Measurements from ENCODE around the gene BMERB1. TPM values are rescaled to one million over a fixed set of nuclear protein-coding genes. Genes with fewer than 3 reads are reported as not detected.
"Not testable (repeated sequence)": the region's sequence is repeated elsewhere in the genome, so short reads cannot be mapped to it uniquely, and the experiment has no call there.

BMERB1 gene
- total and polyA plus RNA-seq, 9 of the 15 experiments (the other 6 are each of a cell fraction or from before 2014, with no cell fraction given) = 0.29 to 2.9 (median 0.94) TPM

DNA sequence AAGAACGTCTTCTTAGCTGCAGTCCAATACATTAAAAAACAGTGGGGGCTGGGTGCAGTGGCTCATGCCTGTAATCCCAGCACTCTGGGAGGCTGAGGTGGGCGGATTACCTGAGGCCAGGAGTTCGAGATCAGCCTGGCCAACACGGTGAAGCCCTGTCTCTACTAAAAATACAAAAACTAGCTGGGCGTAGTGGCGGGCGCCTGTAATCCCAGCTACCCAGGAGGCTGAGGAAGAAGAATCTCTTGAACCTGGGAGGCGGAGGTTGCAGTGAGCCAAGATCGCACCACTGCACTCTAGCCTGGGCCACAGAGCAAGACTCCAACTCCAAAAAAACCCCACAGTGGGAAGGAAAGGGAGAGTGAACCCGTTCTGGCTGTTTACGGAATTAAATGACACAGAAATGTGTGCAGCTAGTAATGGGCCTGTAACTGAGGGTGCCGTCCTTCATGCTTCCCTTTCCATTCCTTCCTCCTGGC lies 172.9 kb downstream of the BMERB1 start:
- intact Hi-C loops (cut with micrococcal nuclease); H3K4me1 ChIP-seq (replicated peaks in 1 of 2; ENCODE audit: control insufficient read depth in 2 of 2, insufficient read depth in 2 of 2, low read length in 2 of 2); in situ Hi-C loops (cut with MboI); H3K79me2 ChIP-seq (ENCODE audit: control insufficient read depth, insufficient read depth, low read length); FAIRE-seq; H3K4me3 ChIP-seq; H3K9me1 ChIP-seq (ENCODE audit: control insufficient read depth, insufficient read depth, low read length); H4K20me1 ChIP-seq (replicated peaks; ENCODE audit: control insufficient read depth, insufficient read depth, low read length); H3K27ac ChIP-seq (ENCODE audit: extremely low read depth, low read depth, low read length); CTCF ChIA-PET (ENCODE audit: low intra/inter-chr PET ratio); H3K9ac ChIP-seq (ENCODE audit: insufficient read depth in 1 of 2, low read depth in 2 of 2, low read length in 2 of 2); H3K27me3 ChIP-seq (ENCODE audit: control insufficient read depth in 2 of 2, insufficient read depth in 2 of 2, low read length in 2 of 2); ATAC-seq; H3K9me3 ChIP-seq (replicated peaks; ENCODE audit: control insufficient read depth, insufficient read depth, low read depth, low read length); H2AFZ ChIP-seq (ENCODE audit: low read depth, low read length); BruUV-seq (replicated peaks); H3K4me2 ChIP-seq (ENCODE audit: insufficient read depth, low read length); DNase-seq (ENCODE audit: extremely low read depth in 1 of 4, low spot score in 3 of 4): not testable (repeated sequence)
- H3K36me3 ChIP-seq (ENCODE audit: control insufficient read depth, insufficient read depth, low read length) = peaks cover 65% of the 10 kb centered on the region
- POLR2A ChIA-PET = interaction anchor here (0.6 kb wide), 1 partner anchor 43 kb away, joined by 4 read pairs; no protein-coding TSS in a partner anchor
- WGBS (ENCODE audit: insufficient coverage, low coverage, missing lambda C conversion rate) = 83% methylated on average over 9 of the region's 12 CpGs

DNA sequence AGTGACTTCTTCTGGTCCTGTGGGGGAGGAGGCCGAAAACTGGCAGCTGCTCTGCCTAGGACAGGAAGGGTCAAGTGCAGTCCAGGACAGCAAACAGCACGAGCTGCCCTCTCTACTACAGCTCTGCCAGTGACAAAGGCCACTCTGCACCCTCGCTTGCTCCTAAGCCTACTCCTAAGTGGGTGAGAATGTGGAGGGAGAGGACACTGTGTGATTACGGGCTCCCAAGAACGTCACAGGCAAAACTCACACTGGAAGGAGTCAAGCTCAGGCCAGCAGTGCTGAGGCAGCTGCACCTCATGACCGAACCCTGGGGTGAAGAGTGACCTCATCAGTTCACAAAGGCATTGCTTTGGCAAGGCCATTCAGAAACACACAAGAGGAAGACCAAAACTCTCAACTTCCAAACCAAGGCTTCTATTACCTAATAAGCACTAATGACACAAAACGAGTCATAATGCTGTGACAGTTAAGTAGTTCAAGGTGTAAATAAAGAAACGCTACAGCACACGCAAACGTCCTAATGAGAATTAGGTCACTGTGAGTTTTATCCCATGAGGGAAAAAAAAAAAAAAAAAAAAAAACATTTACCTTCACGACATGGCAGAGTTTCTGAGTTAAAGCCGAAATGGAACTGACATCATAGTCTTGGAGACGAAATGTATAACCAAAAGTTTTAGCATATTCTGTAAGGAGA lies 173.5 kb downstream of the BMERB1 start:
- BruUV-seq (replicated peaks) = no TSS peak
- peaks cover 65% of the 10 kb centered on the region for H3K36me3 ChIP-seq (ENCODE audit: control insufficient read depth, insufficient read depth, low read length)
- H2AFZ ChIP-seq (ENCODE audit: low read depth, low read length) = no peak overlapping the region
- FAIRE-seq (peak; percentile 29), DNase-seq (ENCODE audit: extremely low read depth in 1 of 4, low spot score in 3 of 4) (no peak), ATAC-seq (no peak)
- TF ChIP-seq MIER1 (IDR thresholded peaks at IDR 0.05; ENCODE audit: low read depth) (no peak), MYBL2 (IDR thresholded peaks at IDR 0.05; ENCODE audit: low read depth) (no peak), MYBL2 (CRISPR knock-in tag; IDR thresholded peaks at IDR 0.05; ENCODE audit: borderline replicate concordance) (no peak), U2AF2 (optimal IDR thresholded peaks at IDR 0.05; ENCODE audit: low read depth, low read length) (no peak), MCM3 (IDR thresholded peaks at IDR 0.05) (no peak), CEBPG (CRISPR knock-in tag; IDR thresholded peaks at IDR 0.05) (no peak), CEBPG (tag; conservative IDR thresholded peaks at IDR 0.05 in 1 of 2, IDR thresholded peaks at IDR 0.05 in 1 of 2) (0 out of 4 replicates have a peak, but pooled peaks of 1 of the 2 experiments have one; percentile 2), NCOA2 (IDR thresholded peaks at IDR 0.05; ENCODE audit: partially characterized antibody in 2 of 2) (peak in 1 of 2 experiments; percentile 18), STAT5B (CRISPR knock-in tag; IDR thresholded peaks at IDR 0.05) (no peak), NR2C2 (CRISPR knock-in tag; IDR thresholded peaks at IDR 0.05) (no peak), NR2C2 (tag; IDR thresholded peaks at IDR 0.05) (0 out of 2 replicates have a peak, but pooled peaks have one; percentile 14)
- TF ChIP-seq, protein P1, sequence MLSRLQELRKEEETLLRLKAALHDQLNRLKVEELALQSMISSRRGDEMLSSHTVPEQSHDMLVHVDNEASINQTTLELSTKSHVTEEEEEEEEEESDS (CRISPR knock-in tag; IDR thresholded peaks at IDR 0.05) = no peak
- in situ Hi-C loops (cut with MboI) = no loop called here
- no peaks in the 10 kb centered on the region; a peak in 3 of 5 replicates for H3K4me1 ChIP-seq (replicated peaks in 1 of 2; ENCODE audit: control insufficient read depth in 2 of 2, insufficient read depth in 2 of 2, low read length in 2 of 2)
- intact Hi-C loops (cut with micrococcal nuclease) = no loop called here
- H4K20me1 ChIP-seq (replicated peaks; ENCODE audit: control insufficient read depth, insufficient read depth, low read length) = no peaks in the 10 kb centered on the region
- no peaks in the 10 kb centered on the region for H3K9me3 ChIP-seq (replicated peaks; ENCODE audit: control insufficient read depth, insufficient read depth, low read depth, low read length)
- H3K27me3 ChIP-seq (ENCODE audit: control insufficient read depth in 2 of 2, insufficient read depth in 2 of 2, low read length in 2 of 2) = no peaks in the 10 kb centered on the region
- POLR2A ChIA-PET = interaction anchor here (0.5 to 1.1 kb wide), 2 partner anchors 17 to 42 kb away, joined by 3 read pairs; no protein-coding TSS in a partner anchor
- H3K9ac ChIP-seq (ENCODE audit: insufficient read depth in 1 of 2, low read depth in 2 of 2, low read length in 2 of 2) = peak overlapping the region in 1 of 2 experiments; percentile 38; a peak in 1 of 4 replicates
- H3K4me2 ChIP-seq (ENCODE audit: insufficient read depth, low read length) = no peak overlapping the region
- no peak overlapping the region for H3K4me3 ChIP-seq
- H3K27ac ChIP-seq (ENCODE audit: extremely low read depth, low read depth, low read length) = no peak overlapping the region
- CTCF ChIA-PET (ENCODE audit: low intra/inter-chr PET ratio) = no interaction called here
- H3K79me2 ChIP-seq (ENCODE audit: control insufficient read depth, insufficient read depth, low read length) = no peaks in the 10 kb centered on the region
- WGBS (ENCODE audit: insufficient coverage, low coverage, missing lambda C conversion rate) = 84% methylated on average over 13 of the region's 13 CpGs
- peaks cover 7% of the 10 kb centered on the region for H3K9me1 ChIP-seq (ENCODE audit: control insufficient read depth, insufficient read depth, low read length)

All from K562 (cell line).